ENCODE data around the gene TOP3B.

- TF ChIP-seq EZH2 (IDR thresholded peaks at IDR 0.05; ENCODE audit: borderline replicate concordance, insufficient read depth, low read length, poor library complexity, severe bottlenecking) (no peak), CTCF (IDR thresholded peaks at IDR 0.05; ENCODE audit: poor library complexity, severe bottlenecking) (no peak), POLR2AphosphoS5 (IDR thresholded peaks at IDR 0.05) (no peak), TAF1 (IDR thresholded peaks at IDR 0.05; ENCODE audit: low read depth) (no peak), EP300 (conservative IDR thresholded peaks at IDR 0.05; ENCODE audit: poor library complexity, severe bottlenecking) (no peak), SMC3 (conservative IDR thresholded peaks at IDR 0.05; ENCODE audit: poor library complexity) (no peak), MXI1 (conservative IDR thresholded peaks at IDR 0.05; ENCODE audit: poor library complexity, severe bottlenecking) (no peak)
Measured at GRCh38 chr22:22018825-22019658, 36.5 kb upstream of the TOP3B start.

All from neural cell (in vitro differentiated cells).